HEK293 (cell line): Measurements from ENCODE around the gene POU4F1.

ENCODE experiments used
- CTCF ChIA-PET: fragments of 350-600 bp; formaldehyde crosslinking; extraction: SDS; loops from one replicate; lab custom pipeline; 2021; ENCODE audit warnings: antibody characterized with exemption; lab: Yijun Ruan, JAX
- POLR2A ChIA-PET: fragments of 300-600 bp; formaldehyde crosslinking; extraction: SDS; loops from one replicate; lab custom pipeline; 2020; ENCODE audit warnings: antibody characterized with exemption, inconsistent platforms; lab: Yijun Ruan, JAX
- H3K27ac ChIP-seq: fragments of 200-500 bp; sonication (Bioruptor generic); 2 replicates; pipeline ENCODE4 v1.5.1; 2014; ENCODE audit warnings: low read depth, low read length, control low read depth, inconsistent platforms; ENCODE audit errors: extremely low read depth
- H3K36me3 ChIP-seq, 2 experiments: fragments of 200-500 bp in 1 of 2; sonication (Bioruptor generic) in 1 of 2; 1 replicate in 1 of 2; 2 replicates in 1 of 2; pipeline ENCODE4 v1.5.1; 2014 to 2017; ENCODE audit warnings: inconsistent platforms in 2 of 2, low read length in 2 of 2; ENCODE audit not compliant: control insufficient read depth in 2 of 2, insufficient read depth in 1 of 2
- H3K4me1 ChIP-seq: fragments of 200-500 bp; sonication (Bioruptor generic); 2 replicates; pipeline ENCODE4 v1.5.1; 2014; ENCODE audit warnings: mild to moderate bottlenecking, low read length, inconsistent platforms; ENCODE audit not compliant: control insufficient read depth, insufficient read depth
- H3K4me3 ChIP-seq: 2 replicates; pipeline ENCODE4 v1.5.1; 2011; ENCODE audit warnings: low read depth, mild to moderate bottlenecking, control low read depth, low read length, moderate library complexity
- H3K9me3 ChIP-seq: fragments of 200-500 bp; sonication (Bioruptor generic); 2 replicates; pipeline ENCODE4 v1.5.1; 2014; ENCODE audit warnings: low read depth, low read length, inconsistent platforms; ENCODE audit not compliant: control insufficient read depth, insufficient read depth
- EGR2 ChIP-seq: fragments of 450-650 bp; formaldehyde crosslinking; IDR thresholded peaks from 2 replicates; pipeline ENCODE4 v1.5.1; 2016; ENCODE audit warnings: low read depth, missing biosample characterization, missing genetic modification characterization
- GLI2 ChIP-seq: fragments of 450-650 bp; formaldehyde crosslinking; IDR thresholded peaks from 2 replicates; pipeline ENCODE4; 2017; ENCODE audit warnings: missing biosample characterization, missing genetic modification characterization, low read depth, borderline replicate concordance
- HOXA7 ChIP-seq: sonication (generic); formaldehyde crosslinking; IDR thresholded peaks from 2 replicates; pipeline ENCODE4 v1.8.1; 2022; ENCODE audit warnings: missing genetic modification reagents, borderline replicate concordance
- KLF10 ChIP-seq: fragments of 450-650 bp; IDR thresholded peaks from 2 replicates; pipeline ENCODE4 v1.5.1; 2018; ENCODE audit warnings: missing biosample characterization, mild to moderate bottlenecking, missing genetic modification characterization
- KLF7 ChIP-seq: fragments of 450-650 bp; formaldehyde crosslinking; IDR thresholded peaks from 2 replicates; pipeline ENCODE4 v1.5.1; 2016; ENCODE audit warnings: missing biosample characterization, missing genetic modification characterization, borderline replicate concordance
- KLF8 ChIP-seq: fragments of 450-650 bp; formaldehyde crosslinking; IDR thresholded peaks from 2 replicates; pipeline ENCODE4 v1.5.1; 2016; ENCODE audit warnings: missing biosample characterization, missing genetic modification characterization
- OVOL3 ChIP-seq: fragments of 450-650 bp; formaldehyde crosslinking; IDR thresholded peaks from 2 replicates; pipeline ENCODE4 v1.5.1; 2016; ENCODE audit warnings: missing biosample characterization, missing genetic modification characterization
- SP3 ChIP-seq: fragments of 450-650 bp; formaldehyde crosslinking; IDR thresholded peaks from 2 replicates; pipeline ENCODE4 v1.5.1; 2016; ENCODE audit warnings: missing biosample characterization, missing genetic modification characterization
- ZBTB21 ChIP-seq: fragments of 450-650 bp; formaldehyde crosslinking; IDR thresholded peaks from 2 replicates; pipeline ENCODE4 v1.5.1; 2017; ENCODE audit warnings: missing biosample characterization, missing genetic modification characterization
- ZFHX2 ChIP-seq: fragments of 450-650 bp; formaldehyde crosslinking; conservative IDR thresholded peaks from 2 replicates; pipeline ENCODE4 v1.5.1; 2016; ENCODE audit warnings: missing biosample characterization, missing genetic modification characterization
- ZNF10 ChIP-seq: fragments of 450-650 bp; formaldehyde crosslinking; IDR thresholded peaks from 2 replicates; pipeline ENCODE4 v1.5.1; 2017; ENCODE audit warnings: missing biosample characterization, missing genetic modification characterization
- ZNF211 ChIP-seq: fragments of 450-650 bp; formaldehyde crosslinking; IDR thresholded peaks from 2 replicates; pipeline ENCODE4 v1.5.1; 2016; ENCODE audit warnings: low read depth, missing biosample characterization, missing genetic modification characterization
- ZNF302 ChIP-seq: fragments of 450-650 bp; formaldehyde crosslinking; IDR thresholded peaks from 2 replicates; pipeline ENCODE4 v1.5.1; 2016; ENCODE audit warnings: missing biosample characterization, missing genetic modification characterization, low read depth
- ZNF311 ChIP-seq: fragments of 450-650 bp; formaldehyde crosslinking; IDR thresholded peaks from 2 replicates; pipeline ENCODE4 v1.5.1; 2017; ENCODE audit warnings: missing biosample characterization, missing genetic modification characterization, borderline replicate concordance
- ZNF37A ChIP-seq: fragments of 450-650 bp; IDR thresholded peaks from 2 replicates; pipeline ENCODE4 v1.5.1; 2018; ENCODE audit warnings: missing biosample characterization, missing genetic modification characterization
- ZNF398 ChIP-seq: fragments of 450-650 bp; formaldehyde crosslinking; IDR thresholded peaks from 2 replicates; pipeline ENCODE4 v1.5.1; 2017; ENCODE audit warnings: missing biosample characterization, missing genetic modification characterization
- ZNF514 ChIP-seq: fragments of 450-650 bp; formaldehyde crosslinking; IDR thresholded peaks from 2 replicates; pipeline ENCODE4 v1.5.1; 2016; ENCODE audit warnings: missing biosample characterization, missing genetic modification characterization
- ZNF558 ChIP-seq: fragments of 450-650 bp; formaldehyde crosslinking; IDR thresholded peaks from 2 replicates; pipeline ENCODE4 v1.5.1; 2016; ENCODE audit warnings: missing biosample characterization, missing genetic modification characterization
- ZNF626 ChIP-seq: fragments of 450-650 bp; sonication (Bioruptor Pico); formaldehyde crosslinking; IDR thresholded peaks from 2 replicates; pipeline ENCODE4 v1.5.1; 2018; ENCODE audit warnings: missing biosample characterization, missing genetic modification characterization, inconsistent platforms
- ZNF658 ChIP-seq: fragments of 450-650 bp; formaldehyde crosslinking; IDR thresholded peaks from 2 replicates; pipeline ENCODE4; 2016; ENCODE audit warnings: missing biosample characterization, missing genetic modification characterization
- ZNF664 ChIP-seq: fragments of 450-650 bp; formaldehyde crosslinking; IDR thresholded peaks from 2 replicates; pipeline ENCODE4 v1.5.1; 2016; ENCODE audit warnings: missing biosample characterization, missing genetic modification characterization
- ZNF785 ChIP-seq: fragments of 450-650 bp; formaldehyde crosslinking; IDR thresholded peaks from 2 replicates; pipeline ENCODE4 v1.5.1; 2016; ENCODE audit warnings: missing biosample characterization, missing genetic modification characterization
- ZNF791 ChIP-seq: fragments of 450-650 bp; formaldehyde crosslinking; IDR thresholded peaks from 2 replicates; pipeline ENCODE4 v1.5.1; 2016; ENCODE audit warnings: missing biosample characterization, missing genetic modification characterization
- TF ChIP-seq, protein P1 (sequence below): fragments of 450-650 bp; formaldehyde crosslinking; IDR thresholded peaks from 2 replicates; pipeline ENCODE4 v1.5.1; 2017; ENCODE audit warnings: missing biosample characterization, missing genetic modification characterization
- TF ChIP-seq, protein P2 (sequence below): fragments of 450-650 bp; formaldehyde crosslinking; IDR thresholded peaks from 2 replicates; pipeline ENCODE4 v1.5.1; 2016; ENCODE audit warnings: missing biosample characterization, missing genetic modification characterization

POU4F1 gene

GRCh38 chr13:78625384-78625783 lies 22.0 kb upstream of the POU4F1 start:
- no peak for TF ChIP-seq ZNF10 (tag by site-specific recombination)
- no peak for TF ChIP-seq ZNF785 (tag by site-specific recombination)
- no peak for TF ChIP-seq ZNF658 (tag by site-specific recombination)
- TF ChIP-seq, protein P1, sequence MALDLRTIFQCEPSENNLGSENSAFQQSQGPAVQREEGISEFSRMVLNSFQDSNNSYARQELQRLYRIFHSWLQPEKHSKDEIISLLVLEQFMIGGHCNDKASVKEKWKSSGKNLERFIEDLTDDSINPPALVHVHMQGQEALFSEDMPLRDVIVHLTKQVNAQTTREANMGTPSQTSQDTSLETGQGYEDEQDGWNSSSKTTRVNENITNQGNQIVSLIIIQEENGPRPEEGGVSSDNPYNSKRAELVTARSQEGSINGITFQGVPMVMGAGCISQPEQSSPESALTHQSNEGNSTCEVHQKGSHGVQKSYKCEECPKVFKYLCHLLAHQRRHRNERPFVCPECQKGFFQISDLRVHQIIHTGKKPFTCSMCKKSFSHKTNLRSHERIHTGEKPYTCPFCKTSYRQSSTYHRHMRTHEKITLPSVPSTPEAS (tag by site-specific recombination) = no peak
- TF ChIP-seq ZNF791 (tag by site-specific recombination) = no peak
- no peak for TF ChIP-seq ZNF211 (tag by site-specific recombination)
- no peak for TF ChIP-seq KLF7 (tag by site-specific recombination)
- TF ChIP-seq HOXA7 = no peak
- TF ChIP-seq ZNF311 (tag by site-specific recombination) = no peak
- TF ChIP-seq ZFHX2 (tag by site-specific recombination) = no peak
- TF ChIP-seq OVOL3 = no peak
- TF ChIP-seq, protein P2, sequence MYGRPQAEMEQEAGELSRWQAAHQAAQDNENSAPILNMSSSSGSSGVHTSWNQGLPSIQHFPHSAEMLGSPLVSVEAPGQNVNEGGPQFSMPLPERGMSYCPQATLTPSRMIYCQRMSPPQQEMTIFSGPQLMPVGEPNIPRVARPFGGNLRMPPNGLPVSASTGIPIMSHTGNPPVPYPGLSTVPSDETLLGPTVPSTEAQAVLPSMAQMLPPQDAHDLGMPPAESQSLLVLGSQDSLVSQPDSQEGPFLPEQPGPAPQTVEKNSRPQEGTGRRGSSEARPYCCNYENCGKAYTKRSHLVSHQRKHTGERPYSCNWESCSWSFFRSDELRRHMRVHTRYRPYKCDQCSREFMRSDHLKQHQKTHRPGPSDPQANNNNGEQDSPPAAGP = no peak
- TF ChIP-seq ZNF37A (tag by site-specific recombination) = no peak
- no peak for TF ChIP-seq KLF10 (tag by site-specific recombination)
- TF ChIP-seq SP3 (tag by site-specific recombination) = no peak
- no peak for TF ChIP-seq KLF8 (tag by site-specific recombination)
- TF ChIP-seq EGR2 = no peak
- ChIA-PET POLR2A (no interaction called here), CTCF (interaction anchor here (0.8 kb wide), 1 partner anchor 22 kb away, joined by 3 read pairs; no protein-coding TSS in a partner anchor)
- Histone ChIP-seq H3K36me3 (peaks cover 0 to 73% of the 10 kb centered on the region in 2 experiments; a peak in 1 of 3 replicates), H3K4me1 (no peaks in the 10 kb centered on the region), H3K27ac (no peak overlapping the region), H3K9me3 (no peaks in the 10 kb centered on the region), H3K4me3 (no peak overlapping the region)

DNA sequence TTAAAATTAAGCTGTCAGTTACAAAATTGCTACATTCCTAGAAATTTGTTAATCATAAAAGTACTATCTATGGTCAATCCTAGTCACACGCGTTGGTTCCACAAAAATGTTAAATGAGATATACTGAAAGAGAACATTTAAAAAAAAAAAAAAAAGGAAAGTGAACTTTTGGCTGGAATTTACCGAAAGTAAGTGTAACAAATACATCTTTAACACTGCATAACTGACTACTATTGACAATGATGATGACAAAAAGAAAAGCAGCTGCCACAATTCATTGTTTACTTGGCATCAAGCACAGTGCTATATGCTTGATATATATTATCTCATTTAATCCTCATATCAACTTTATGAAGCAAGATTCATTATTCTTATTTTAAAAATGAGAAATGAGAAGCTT lies 19.8 kb upstream of the POU4F1 start:
- no peaks in the 10 kb centered on the region for H3K9me3 ChIP-seq
- POLR2A ChIA-PET = no interaction called here

More for the DNA sequence above, 19.8 kb upstream of the POU4F1 start:
- Histone ChIP-seq H3K4me3 (no peak overlapping the region), H3K36me3 (peaks cover 0 to 51% of the 10 kb centered on the region in 2 experiments; a peak in 1 of 3 replicates), H3K27ac (no peak overlapping the region), H3K4me1 (0 out of 2 replicates have a peak, but pooled peaks cover 2% of the 10 kb centered on the region)
- CTCF ChIA-PET = no interaction called here
- TF ChIP-seq ZBTB21 (tag by site-specific recombination) = no peak
- TF ChIP-seq GLI2 (tag by site-specific recombination) = no peak
- peak; percentile 93 for TF ChIP-seq ZNF664 (tag by site-specific recombination)
- TF ChIP-seq ZNF514 (tag by site-specific recombination) = no peak
- TF ChIP-seq KLF10 (tag by site-specific recombination) = no peak
- no peak for TF ChIP-seq ZNF302 (tag by site-specific recombination)
- TF ChIP-seq ZNF398 (tag by site-specific recombination) = no peak
- no peak for TF ChIP-seq ZNF626
- TF ChIP-seq ZNF558 (tag by site-specific recombination) = no peak
